ENCODE data around the gene HIGD1B.

The HIGD1B gene

GRCh38 chr17:44880062-44880461 is 32.4 kb downstream of the HIGD1B start:
- no peak for DNase-seq

- DNase-seq = no peak
Observed at GRCh38 chr17:44881145-44881544, 33.5 kb downstream of the HIGD1B start.

GRCh38 chr17:44884941-44885340 is 37.3 kb downstream of the HIGD1B start:
- DNase-seq = no peak

GRCh38 chr17:44887016-44887415 is 39.3 kb downstream of the HIGD1B start:
- DNase-seq = no peak

DNA sequence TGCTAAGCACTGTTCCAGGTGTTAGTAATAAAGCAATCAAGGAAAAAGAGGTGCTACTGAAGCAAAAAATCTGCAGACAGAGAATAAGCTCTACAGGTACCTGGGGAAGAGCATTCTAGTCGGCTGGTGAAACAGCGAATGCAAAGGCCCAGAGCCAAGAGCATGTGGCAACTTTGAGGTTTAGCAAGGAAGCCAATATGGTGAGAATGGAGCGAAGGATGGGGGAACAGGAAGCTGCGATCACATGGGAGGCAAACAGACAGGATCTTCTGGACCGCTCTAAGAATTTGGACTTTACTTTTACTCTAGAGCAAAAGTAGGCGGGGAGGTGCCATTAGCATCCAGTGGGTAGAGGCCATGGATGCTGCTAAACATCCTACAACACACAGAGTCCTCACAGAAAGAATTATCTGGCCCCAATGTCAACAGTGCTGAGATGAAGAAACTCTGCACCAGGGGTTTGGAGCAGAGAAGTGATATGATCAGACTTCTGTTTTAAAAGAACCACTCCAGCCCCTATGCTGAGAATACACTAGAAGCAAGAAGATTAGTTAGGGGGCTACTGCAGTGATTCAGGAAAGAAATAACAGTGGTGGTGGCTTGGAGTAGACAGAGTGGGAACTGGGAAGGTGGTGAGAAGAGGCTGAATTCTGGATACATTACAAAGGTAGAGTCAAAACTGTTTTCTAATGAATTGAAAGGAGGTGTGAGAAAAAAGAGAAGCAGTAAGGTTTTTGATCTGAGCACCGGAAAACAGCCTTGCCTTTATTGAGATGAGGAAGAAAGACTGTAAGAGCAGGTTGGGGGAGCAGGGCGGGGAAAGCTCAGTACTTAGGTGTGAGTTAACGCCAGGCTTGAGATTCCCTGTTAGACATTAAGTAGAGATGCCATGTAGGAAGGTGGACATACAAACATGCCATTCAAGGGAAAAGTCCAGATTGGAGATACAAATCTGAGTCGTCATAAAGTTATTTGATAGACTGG is 40.6 kb downstream of the HIGD1B start:
- DNase-seq = no peak

GRCh38 chr17:44889003-44889402 is 41.3 kb downstream of the HIGD1B start:
- DNase-seq = no peak

DNA sequence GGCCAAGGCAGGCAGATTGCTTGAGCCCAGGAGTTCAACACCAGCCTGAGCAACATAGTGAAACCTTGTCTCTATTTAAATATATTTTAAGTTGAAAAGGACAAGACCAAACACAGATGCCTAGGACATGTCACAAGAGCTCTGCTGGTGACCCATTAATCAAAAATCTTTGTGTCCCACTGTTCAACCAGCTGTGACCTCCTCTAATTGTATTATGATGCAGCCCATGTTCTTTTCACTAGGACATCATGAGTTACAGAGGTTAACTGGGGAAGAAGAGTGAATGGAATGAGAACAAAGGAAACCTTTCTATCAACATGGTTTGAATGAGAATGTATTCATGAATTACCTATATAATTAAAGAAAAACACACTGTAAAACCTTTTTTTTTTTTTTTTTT is 44.6 kb downstream of the HIGD1B start:
- DNase-seq = peak; percentile 98

DNA sequence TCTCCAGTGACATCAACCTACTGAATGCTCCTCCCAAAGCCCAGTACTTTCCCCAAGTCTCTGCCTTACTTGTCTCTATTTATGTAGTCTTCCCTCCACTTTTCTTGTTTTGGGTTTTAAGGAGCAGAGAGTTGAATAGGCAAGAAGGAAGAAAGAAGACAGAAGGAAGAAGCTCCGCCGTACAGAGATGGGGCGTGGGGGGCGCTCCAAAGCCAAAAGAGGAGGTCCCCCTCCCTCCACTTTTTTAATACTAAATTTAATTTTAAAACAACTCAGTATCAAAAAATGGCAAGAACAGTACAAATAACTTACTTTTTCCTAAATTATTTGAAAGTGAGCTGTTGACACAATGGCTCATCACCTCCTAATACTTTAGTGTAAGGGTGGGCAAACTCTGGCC is 47.0 kb downstream of the HIGD1B start:
- no peak for DNase-seq

DNA sequence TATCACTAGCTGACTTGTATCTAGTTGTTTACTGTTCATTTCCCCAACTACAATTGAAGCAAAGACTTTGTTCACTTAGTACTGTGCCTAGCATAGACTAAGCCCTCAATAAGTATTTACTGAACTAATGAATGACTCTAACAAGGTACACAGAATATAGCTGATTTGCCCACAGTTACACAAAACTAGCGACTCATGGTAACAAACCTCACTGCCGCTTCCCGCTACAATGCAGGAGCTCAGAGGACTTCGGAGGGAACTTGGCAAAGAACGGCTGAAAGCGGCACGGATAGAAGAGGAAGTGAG is 51.0 kb downstream of the HIGD1B start:
- no peak for DNase-seq

DNA sequence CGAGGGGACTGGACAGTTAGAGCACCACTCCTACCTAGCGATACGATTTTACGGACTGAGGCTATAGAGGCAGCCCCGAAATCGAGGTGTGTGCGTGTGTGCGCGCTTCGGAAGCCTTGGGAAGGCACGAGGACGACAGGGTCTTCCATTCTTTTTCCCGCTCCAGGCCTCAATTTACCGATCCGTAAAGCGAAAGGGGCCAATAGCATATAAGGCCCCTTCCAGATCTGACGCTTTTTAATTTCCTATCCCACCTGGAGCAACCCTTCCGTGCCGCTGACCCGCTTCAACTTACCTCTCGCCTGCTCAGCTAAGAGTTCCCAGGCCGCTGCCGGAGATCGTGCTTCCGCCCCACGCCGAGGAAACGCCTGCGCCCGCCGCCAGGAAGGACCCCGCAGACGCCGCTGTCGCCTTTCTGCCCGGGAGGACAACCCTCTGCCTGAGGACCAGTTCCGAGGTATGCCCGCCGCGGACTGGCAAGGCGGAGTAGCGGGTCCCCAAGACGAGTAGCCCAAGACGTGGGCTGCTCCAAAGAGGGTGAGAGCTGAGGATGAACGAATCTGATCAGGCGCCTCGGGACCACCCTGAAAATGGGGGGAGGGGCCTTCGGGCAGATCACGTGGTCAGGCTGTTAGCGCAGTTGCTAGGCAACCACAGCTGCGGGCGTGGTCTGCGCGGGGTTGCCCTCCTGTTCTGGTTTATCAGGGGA is 51.5 kb downstream of the HIGD1B start, which contains the start of gene EFTUD2:
Gene EFTUD2, minus strand, starts transcription at position 372 of the 709 bp plus-strand sequence. CDS start 4,924 bp downstream, outside the sequence.
- DNase-seq = peak; percentile 95

Measured in NCI-H69 (cell line).